GM23338 (cell line): ENCODE measurements around the gene SIRPA. TPM values are rescaled to one million over a fixed set of nuclear protein-coding genes. Genes with fewer than 3 reads are reported as not detected.

Source experiments
- ATAC-seq: fragments of 200-7000 bp; cut with Tn5 transposase; 3 replicates; pipeline ENCODE4 v1.9.1; 2020
- DNase-seq: peaks from one replicate; pipeline ENCODE4 v3.0.0-alpha.2; 2015; ENCODE audit warnings: low spot score
- H2AFZ ChIP-seq: fragments of 200-600 bp; sonication (generic); 2 replicates; pipeline ENCODE4 v1.8.0; 2016; ENCODE audit warnings: antibody characterized with exemption, mild to moderate bottlenecking, moderate library complexity
- H3F3A ChIP-seq: fragments of 200-600 bp; sonication (generic); replicated peaks from 2 replicates; pipeline ENCODE4 v1.8.0; 2017; ENCODE audit warnings: antibody characterized with exemption, mixed run types, low read depth
- H3K27ac ChIP-seq: fragments of 200-600 bp; sonication (generic); 2 replicates; pipeline ENCODE4 v1.6.1; 2016; ENCODE audit warnings: low read depth
- H3K27me3 ChIP-seq: fragments of 200-600 bp; sonication (generic); 2 replicates; pipeline ENCODE4 v1.8.0; 2016; ENCODE audit warnings: mild to moderate bottlenecking, mixed run types, moderate library complexity; ENCODE audit not compliant: insufficient read depth
- H3K36me3 ChIP-seq: fragments of 200-600 bp; sonication (generic); 2 replicates; pipeline ENCODE4 v1.8.0; 2016; ENCODE audit warnings: mild to moderate bottlenecking; ENCODE audit not compliant: insufficient read depth
- H3K4me1 ChIP-seq: fragments of 200-600 bp; sonication (generic); 2 replicates; pipeline ENCODE4 v1.8.0; 2016; ENCODE audit warnings: mild to moderate bottlenecking, moderate library complexity; ENCODE audit not compliant: insufficient read depth
- H3K4me2 ChIP-seq: fragments of 200-600 bp; sonication (generic); 2 replicates; pipeline ENCODE4 v1.7.1; 2017; ENCODE audit warnings: mixed run types
- H3K4me3 ChIP-seq: fragments of 200-600 bp; sonication (generic); 2 replicates; pipeline ENCODE4 v1.6.1; 2016; ENCODE audit warnings: mixed run types
- H3K79me2 ChIP-seq: fragments of 200-600 bp; sonication (generic); replicated peaks from 2 replicates; pipeline ENCODE4 v1.8.0; 2017; ENCODE audit warnings: mild to moderate bottlenecking; ENCODE audit not compliant: insufficient read depth
- H3K9me2 ChIP-seq: fragments of 200-600 bp; sonication (generic); 2 replicates; pipeline ENCODE4 v1.8.0; 2017; ENCODE audit not compliant: insufficient read depth
- H4K20me1 ChIP-seq: fragments of 200-600 bp; sonication (generic); replicated peaks from 2 replicates; pipeline ENCODE4 v1.8.0; 2017; ENCODE audit warnings: mild to moderate bottlenecking; ENCODE audit not compliant: insufficient read depth
- H3K27ac Mint-ChIP-seq: 2 replicates; pipeline ENCODE4 v1.8.0; 2020; ENCODE audit warnings: inconsistent platforms, mild to moderate bottlenecking, moderate library complexity, mixed read lengths
- H3K27me3 Mint-ChIP-seq: 3 replicates; pipeline ENCODE4 v1.8.0; 2022; ENCODE audit warnings: low read depth, mild to moderate bottlenecking, moderate library complexity, mixed read lengths, inconsistent platforms; ENCODE audit not compliant: insufficient read depth, poor library complexity
- H3K36me3 Mint-ChIP-seq: 3 replicates; pipeline ENCODE4 v1.8.0; 2021; ENCODE audit warnings: low read depth, mild to moderate bottlenecking, inconsistent platforms, moderate library complexity, mixed read lengths
- H3K4me1 Mint-ChIP-seq: 3 replicates; pipeline ENCODE4 v1.8.0; 2020; ENCODE audit warnings: mild to moderate bottlenecking, inconsistent platforms, mixed read lengths
- H3K4me3 Mint-ChIP-seq: 3 replicates; pipeline ENCODE4 v1.8.0; 2021; ENCODE audit warnings: moderate library complexity, mild to moderate bottlenecking, inconsistent platforms, mixed read lengths
- H3K9me3 Mint-ChIP-seq: 3 replicates; pipeline ENCODE4 v1.8.0; 2020; ENCODE audit warnings: moderate library complexity, mild to moderate bottlenecking, inconsistent platforms, mixed read lengths
- CREB1 ChIP-seq: fragments of 250-450 bp; sonication (Bioruptor Pico); IDR thresholded peaks from 2 replicates; pipeline ENCODE4 v1.5.0; 2020; ENCODE audit warnings: low read depth, mild to moderate bottlenecking, moderate library complexity
- JUNB ChIP-seq: IDR thresholded peaks from one replicate; pipeline ENCODE4 v1.6.1; 2016; ENCODE audit warnings: antibody characterized with exemption; ENCODE audit not compliant: unreplicated experiment
- polyA plus RNA-seq: library from polyadenylated mRNA; unstranded; fragments of >200 nt; fragmentation: Nextera tagmentation; extraction: Ambion mirVana; gene quantifications from 2 replicates; pipeline ENCODE4 v1.2.1, GENCODE V29; 2016
- total RNA-seq: library from RNA; depleted of rRNA; stranded (reverse); fragments of >200 nt; shearing (Covaris generic); gene quantifications from 2 replicates; pipeline ENCODE4 v1.2.3, GENCODE V29; 2014
- TF ChIP-seq, protein P1 (sequence below): fragments of 250-450 bp; sonication (Bioruptor Pico); IDR thresholded peaks from 2 replicates; pipeline ENCODE4 v1.5.0; 2020; ENCODE audit warnings: mild to moderate bottlenecking, moderate library complexity
- TF ChIP-seq, protein P2 (sequence below): IDR thresholded peaks from 2 replicates; pipeline ENCODE4 v1.6.1; 2016; ENCODE audit warnings: antibody characterized with exemption

SIRPA gene
- total and polyA plus RNA-seq, 2 experiments from 2014 or later: 1.2 to 2.9 TPM

DNA sequence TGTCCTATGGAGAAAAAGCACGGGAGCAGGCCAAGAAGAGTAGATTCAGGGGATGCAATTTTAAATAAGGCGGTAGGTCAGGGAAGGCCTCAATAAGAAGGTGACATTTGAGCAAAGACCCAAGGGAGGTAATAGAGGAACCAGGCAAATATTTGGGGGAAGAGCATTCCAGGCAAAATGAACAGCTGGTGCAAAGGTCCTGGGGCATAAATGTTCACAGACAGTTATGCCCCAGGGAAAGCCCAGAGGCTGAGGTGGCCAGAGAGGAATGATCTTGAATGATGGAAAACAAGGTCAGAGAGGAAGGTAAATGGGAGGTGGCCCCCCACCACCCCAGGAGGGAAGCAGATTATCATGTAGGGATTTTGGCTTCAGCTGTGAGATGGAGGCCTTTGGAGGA lies 47.4 kb upstream of the SIRPA start (continued):
- TF ChIP-seq, protein P1, sequence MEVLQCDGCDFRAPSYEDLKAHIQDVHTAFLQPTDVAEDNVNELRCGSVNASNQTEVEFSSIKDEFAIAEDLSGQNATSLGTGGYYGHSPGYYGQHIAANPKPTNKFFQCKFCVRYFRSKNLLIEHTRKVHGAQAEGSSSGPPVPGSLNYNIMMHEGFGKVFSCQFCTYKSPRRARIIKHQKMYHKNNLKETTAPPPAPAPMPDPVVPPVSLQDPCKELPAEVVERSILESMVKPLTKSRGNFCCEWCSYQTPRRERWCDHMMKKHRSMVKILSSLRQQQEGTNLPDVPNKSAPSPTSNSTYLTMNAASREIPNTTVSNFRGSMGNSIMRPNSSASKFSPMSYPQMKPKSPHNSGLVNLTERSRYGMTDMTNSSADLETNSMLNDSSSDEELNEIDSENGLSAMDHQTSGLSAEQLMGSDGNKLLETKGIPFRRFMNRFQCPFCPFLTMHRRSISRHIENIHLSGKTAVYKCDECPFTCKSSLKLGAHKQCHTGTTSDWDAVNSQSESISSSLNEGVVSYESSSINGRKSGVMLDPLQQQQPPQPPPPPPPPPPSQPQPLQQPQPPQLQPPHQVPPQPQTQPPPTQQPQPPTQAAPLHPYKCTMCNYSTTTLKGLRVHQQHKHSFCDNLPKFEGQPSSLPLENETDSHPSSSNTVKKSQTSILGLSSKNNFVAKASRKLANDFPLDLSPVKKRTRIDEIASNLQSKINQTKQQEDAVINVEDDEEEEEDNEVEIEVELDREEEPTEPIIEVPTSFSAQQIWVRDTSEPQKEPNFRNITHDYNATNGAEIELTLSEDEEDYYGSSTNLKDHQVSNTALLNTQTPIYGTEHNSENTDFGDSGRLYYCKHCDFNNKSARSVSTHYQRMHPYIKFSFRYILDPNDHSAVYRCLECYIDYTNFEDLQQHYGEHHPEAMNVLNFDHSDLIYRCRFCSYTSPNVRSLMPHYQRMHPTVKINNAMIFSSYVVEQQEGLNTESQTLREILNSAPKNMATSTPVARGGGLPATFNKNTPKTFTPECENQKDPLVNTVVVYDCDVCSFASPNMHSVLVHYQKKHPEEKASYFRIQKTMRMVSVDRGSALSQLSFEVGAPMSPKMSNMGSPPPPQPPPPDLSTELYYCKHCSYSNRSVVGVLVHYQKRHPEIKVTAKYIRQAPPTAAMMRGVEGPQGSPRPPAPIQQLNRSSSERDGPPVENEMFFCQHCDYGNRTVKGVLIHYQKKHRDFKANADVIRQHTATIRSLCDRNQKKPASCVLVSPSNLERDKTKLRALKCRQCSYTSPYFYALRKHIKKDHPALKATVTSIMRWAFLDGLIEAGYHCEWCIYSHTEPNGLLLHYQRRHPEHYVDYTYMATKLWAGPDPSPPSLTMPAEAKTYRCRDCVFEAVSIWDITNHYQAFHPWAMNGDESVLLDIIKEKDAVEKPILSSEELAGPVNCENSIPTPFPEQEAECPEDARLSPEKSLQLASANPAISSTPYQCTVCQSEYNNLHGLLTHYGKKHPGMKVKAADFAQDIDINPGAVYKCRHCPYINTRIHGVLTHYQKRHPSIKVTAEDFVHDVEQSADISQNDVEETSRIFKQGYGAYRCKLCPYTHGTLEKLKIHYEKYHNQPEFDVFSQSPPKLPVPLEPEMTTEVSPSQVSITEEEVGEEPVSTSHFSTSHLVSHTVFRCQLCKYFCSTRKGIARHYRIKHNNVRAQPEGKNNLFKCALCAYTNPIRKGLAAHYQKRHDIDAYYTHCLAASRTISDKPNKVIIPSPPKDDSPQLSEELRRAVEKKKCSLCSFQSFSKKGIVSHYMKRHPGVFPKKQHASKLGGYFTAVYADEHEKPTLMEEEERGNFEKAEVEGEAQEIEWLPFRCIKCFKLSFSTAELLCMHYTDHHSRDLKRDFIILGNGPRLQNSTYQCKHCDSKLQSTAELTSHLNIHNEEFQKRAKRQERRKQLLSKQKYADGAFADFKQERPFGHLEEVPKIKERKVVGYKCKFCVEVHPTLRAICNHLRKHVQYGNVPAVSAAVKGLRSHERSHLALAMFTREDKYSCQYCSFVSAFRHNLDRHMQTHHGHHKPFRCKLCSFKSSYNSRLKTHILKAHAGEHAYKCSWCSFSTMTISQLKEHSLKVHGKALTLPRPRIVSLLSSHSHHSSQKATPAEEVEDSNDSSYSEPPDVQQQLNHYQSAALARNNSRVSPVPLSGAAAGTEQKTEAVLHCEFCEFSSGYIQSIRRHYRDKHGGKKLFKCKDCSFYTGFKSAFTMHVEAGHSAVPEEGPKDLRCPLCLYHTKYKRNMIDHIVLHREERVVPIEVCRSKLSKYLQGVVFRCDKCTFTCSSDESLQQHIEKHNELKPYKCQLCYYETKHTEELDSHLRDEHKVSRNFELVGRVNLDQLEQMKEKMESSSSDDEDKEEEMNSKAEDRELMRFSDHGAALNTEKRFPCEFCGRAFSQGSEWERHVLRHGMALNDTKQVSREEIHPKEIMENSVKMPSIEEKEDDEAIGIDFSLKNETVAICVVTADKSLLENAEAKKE (CRISPR knock-in tag): no peak
- TF ChIP-seq, protein P2, sequence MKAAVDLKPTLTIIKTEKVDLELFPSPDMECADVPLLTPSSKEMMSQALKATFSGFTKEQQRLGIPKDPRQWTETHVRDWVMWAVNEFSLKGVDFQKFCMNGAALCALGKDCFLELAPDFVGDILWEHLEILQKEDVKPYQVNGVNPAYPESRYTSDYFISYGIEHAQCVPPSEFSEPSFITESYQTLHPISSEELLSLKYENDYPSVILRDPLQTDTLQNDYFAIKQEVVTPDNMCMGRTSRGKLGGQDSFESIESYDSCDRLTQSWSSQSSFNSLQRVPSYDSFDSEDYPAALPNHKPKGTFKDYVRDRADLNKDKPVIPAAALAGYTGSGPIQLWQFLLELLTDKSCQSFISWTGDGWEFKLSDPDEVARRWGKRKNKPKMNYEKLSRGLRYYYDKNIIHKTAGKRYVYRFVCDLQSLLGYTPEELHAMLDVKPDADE: no peak

DNA sequence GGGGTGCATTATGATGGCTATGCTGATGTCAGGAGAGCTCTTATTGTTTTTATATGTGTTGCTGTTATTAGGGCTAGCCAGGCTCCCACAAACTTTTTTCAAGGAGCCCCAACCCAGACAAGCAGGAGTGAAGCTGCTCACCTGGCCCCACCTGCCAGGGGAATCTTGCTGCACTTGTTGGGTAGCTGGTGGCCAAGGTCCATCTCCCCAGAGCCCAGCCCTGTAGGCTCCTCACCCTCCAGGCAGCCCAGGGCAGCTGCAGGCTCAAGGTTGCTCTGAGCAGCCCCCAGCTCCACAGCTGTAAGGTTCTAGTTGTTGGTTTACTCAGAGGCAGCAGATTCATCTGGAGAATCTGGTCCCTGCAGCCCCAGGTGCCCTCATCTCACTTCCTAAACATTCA lies 46.8 kb upstream of the SIRPA start:
- Mint-ChIP-seq H3K4me1 (peaks cover 16% of the 10 kb centered on the region), H3K27ac (no peak overlapping the region), H3K36me3 (no peaks in the 10 kb centered on the region; the same call in 2 of the 3 replicates), H3K9me3 (no peaks in the 10 kb centered on the region; the same call in 2 of the 3 replicates), H3K27me3 (peaks cover 8% of the 10 kb centered on the region), H3K4me3 (no peak overlapping the region)
- Histone ChIP-seq H3K4me2 (no peak overlapping the region), H3K9me2 (no peaks in the 10 kb centered on the region), H3K27me3 (no peaks in the 10 kb centered on the region), H3K27ac (no peak overlapping the region), H2AFZ (no peak overlapping the region), H3K4me1 (0 out of 2 replicates have a peak, but pooled peaks cover 6% of the 10 kb centered on the region), H3K36me3 (no peaks in the 10 kb centered on the region; the same call in 1 of the 2 replicates), H3K4me3 (no peak overlapping the region), H3F3A (no peaks in the 10 kb centered on the region), H3K79me2 (no peaks in the 10 kb centered on the region), H4K20me1 (no peaks in the 10 kb centered on the region)
- DNase-seq (no peak), ATAC-seq (no peak)
- TF ChIP-seq, protein P2: no peak
- TF ChIP-seq JUNB: no peak
- TF ChIP-seq CREB1 (CRISPR knock-in tag): no peak
- TF ChIP-seq, protein P1 (CRISPR knock-in tag): no peak
